OCI-LY3 (cell line): Measurements from ENCODE around the gene KRT81.

Experiments used
- H2AFZ ChIP-seq: fragments of 200-600, 300-600 bp; shearing (Covaris generic); 2 replicates; pipeline ENCODE4 v1.6.0; 2014; ENCODE audit warnings: antibody characterized with exemption, low read depth, low read length
- H3K27ac ChIP-seq: fragments of 200-600, 300-600 bp; sonication (generic); 2 replicates; pipeline ENCODE4 v1.5.1; 2014; ENCODE audit warnings: mild to moderate bottlenecking, low read length, moderate library complexity, mixed read lengths
- H3K27me3 ChIP-seq: fragments of 200-600, 300-600 bp; sonication (generic); 2 replicates; pipeline ENCODE4 v1.6.1; 2014; ENCODE audit warnings: low read depth, low read length, mixed read lengths
- H3K36me3 ChIP-seq: fragments of 200-600, 300-600 bp; sonication (generic); replicated peaks from 2 replicates; pipeline ENCODE3; 2014; ENCODE audit warnings: low read depth, low read length, mixed read lengths
- H3K4me1 ChIP-seq: fragments of 300-600, 200-600 bp; sonication (generic); 2 replicates; pipeline ENCODE4 v1.6.1; 2014; ENCODE audit warnings: low read length, mixed read lengths
- H3K4me2 ChIP-seq: fragments of 200-600, 300-600 bp; sonication (generic); 2 replicates; pipeline ENCODE4 v1.6.1; 2014; ENCODE audit warnings: low read length, mixed read lengths
- H3K4me3 ChIP-seq: fragments of 300-600, 200-600 bp; sonication (generic); 2 replicates; pipeline ENCODE4 v1.5.1; 2014; ENCODE audit warnings: antibody characterized with exemption, mild to moderate bottlenecking, low read length, moderate library complexity
- H3K79me2 ChIP-seq: fragments of 300-600, 200-600 bp; shearing (Covaris generic); 2 replicates; pipeline ENCODE4 v1.6.1; 2014; ENCODE audit warnings: mild to moderate bottlenecking, low read length, mixed read lengths
- H3K9ac ChIP-seq: fragments of 300-600, 200-600 bp; shearing (Covaris generic); 2 replicates; pipeline ENCODE4 v1.6.0; 2014; ENCODE audit warnings: mild to moderate bottlenecking, low read length, moderate library complexity
- H3K9me3 ChIP-seq: fragments of 200-600, 300-600 bp; shearing (Covaris generic); 2 replicates; pipeline ENCODE4 v1.6.1; 2014; ENCODE audit warnings: low read length, mixed read lengths; ENCODE audit not compliant: insufficient read depth
- H4K20me1 ChIP-seq: fragments of 200-600, 300-600 bp; sonication (generic); 2 replicates; pipeline ENCODE4 v1.6.1; 2016; ENCODE audit warnings: low read length, mixed read lengths; ENCODE audit not compliant: insufficient read depth
- EZH2phosphoT487 ChIP-seq: fragments of 200-600 bp; shearing (Covaris generic); IDR thresholded peaks from 2 replicates; pipeline ENCODE4 v1.6.1; 2018; ENCODE audit warnings: antibody characterized with exemption, mixed run types, low read depth
- TF ChIP-seq, protein P1 (sequence below): fragments of 200-600, 300-600 bp; sonication (generic); IDR thresholded peaks from 2 replicates; pipeline ENCODE4 v1.5.1; 2014; ENCODE audit warnings: antibody characterized with exemption, low read length, low read depth

KRT81 gene

DNA sequence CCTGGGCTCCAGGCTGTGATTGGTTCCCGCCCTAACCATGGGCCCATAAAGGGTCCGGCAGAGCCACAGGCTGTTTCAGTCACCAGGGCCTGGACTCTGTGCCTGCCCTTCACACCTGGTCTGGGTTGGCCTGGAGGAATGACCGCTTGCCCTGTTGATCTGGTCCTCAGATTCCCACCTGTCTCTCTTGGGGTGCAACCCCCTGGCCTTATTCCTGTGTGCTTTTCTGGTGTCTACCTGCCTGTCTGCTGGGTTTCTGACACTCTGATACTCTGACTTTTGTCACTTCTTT is 32.8 kb upstream of the KRT81 start:
- Histone ChIP-seq H3K4me1 (peaks cover 15% of the 10 kb centered on the region), H3K79me2 (no peaks in the 10 kb centered on the region), H2AFZ (no peak overlapping the region), H3K36me3 (no peaks in the 10 kb centered on the region), H3K9me3 (no peaks in the 10 kb centered on the region), H3K27ac (no peak overlapping the region), H3K27me3 (peaks cover 52% of the 10 kb centered on the region), H3K9ac (no peak overlapping the region), H4K20me1 (no peaks in the 10 kb centered on the region), H3K4me2 (no peak overlapping the region), H3K4me3 (no peak overlapping the region)
- TF ChIP-seq, protein P1, sequence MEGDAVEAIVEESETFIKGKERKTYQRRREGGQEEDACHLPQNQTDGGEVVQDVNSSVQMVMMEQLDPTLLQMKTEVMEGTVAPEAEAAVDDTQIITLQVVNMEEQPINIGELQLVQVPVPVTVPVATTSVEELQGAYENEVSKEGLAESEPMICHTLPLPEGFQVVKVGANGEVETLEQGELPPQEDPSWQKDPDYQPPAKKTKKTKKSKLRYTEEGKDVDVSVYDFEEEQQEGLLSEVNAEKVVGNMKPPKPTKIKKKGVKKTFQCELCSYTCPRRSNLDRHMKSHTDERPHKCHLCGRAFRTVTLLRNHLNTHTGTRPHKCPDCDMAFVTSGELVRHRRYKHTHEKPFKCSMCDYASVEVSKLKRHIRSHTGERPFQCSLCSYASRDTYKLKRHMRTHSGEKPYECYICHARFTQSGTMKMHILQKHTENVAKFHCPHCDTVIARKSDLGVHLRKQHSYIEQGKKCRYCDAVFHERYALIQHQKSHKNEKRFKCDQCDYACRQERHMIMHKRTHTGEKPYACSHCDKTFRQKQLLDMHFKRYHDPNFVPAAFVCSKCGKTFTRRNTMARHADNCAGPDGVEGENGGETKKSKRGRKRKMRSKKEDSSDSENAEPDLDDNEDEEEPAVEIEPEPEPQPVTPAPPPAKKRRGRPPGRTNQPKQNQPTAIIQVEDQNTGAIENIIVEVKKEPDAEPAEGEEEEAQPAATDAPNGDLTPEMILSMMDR = no peak
- no peak for TF ChIP-seq EZH2phosphoT487

DNA sequence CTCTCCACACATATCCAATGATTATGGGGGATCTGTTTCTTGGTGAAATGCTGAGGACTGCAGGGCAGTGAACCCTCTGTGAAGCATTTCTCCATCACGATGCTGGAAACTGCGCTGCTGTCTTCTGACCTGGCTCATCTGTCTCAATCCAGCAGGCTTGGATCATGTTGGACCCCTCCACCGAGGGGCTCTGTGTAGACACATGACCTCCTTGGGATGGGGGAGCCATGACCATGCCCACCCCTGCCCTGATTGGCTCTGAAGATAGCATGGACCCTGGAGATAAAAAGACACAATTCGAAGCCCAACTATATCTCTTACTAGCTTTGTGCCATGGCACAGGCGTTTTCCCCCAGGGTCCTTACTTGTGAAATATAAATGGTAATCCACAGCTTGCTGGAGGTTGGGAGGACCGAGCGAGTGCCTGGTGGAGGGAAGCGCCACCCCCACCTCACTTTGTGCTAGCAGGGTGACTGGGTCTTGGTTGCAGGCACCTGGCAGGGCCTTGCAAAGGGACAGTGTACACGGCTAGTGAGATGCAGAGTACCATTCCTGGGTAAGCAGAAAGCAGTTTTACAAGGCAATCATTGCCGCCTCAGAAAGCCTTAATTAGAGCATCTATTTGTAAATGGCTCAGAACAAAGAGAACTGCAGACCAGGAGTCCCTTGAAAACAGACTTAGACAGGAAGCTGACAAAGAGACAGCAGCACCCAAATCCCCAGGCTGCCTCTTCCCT is 32.2 kb upstream of the KRT81 start:
- Histone ChIP-seq H2AFZ (no peak overlapping the region), H3K4me3 (no peak overlapping the region), H3K9ac (no peak overlapping the region), H3K79me2 (no peaks in the 10 kb centered on the region), H4K20me1 (no peaks in the 10 kb centered on the region), H3K27me3 (peaks cover 52% of the 10 kb centered on the region), H3K4me2 (no peak overlapping the region), H3K27ac (no peak overlapping the region), H3K9me3 (no peaks in the 10 kb centered on the region), H3K36me3 (no peaks in the 10 kb centered on the region), H3K4me1 (peaks cover 15% of the 10 kb centered on the region)
- no peak for TF ChIP-seq EZH2phosphoT487
- TF ChIP-seq, protein P1 = no peak

DNA sequence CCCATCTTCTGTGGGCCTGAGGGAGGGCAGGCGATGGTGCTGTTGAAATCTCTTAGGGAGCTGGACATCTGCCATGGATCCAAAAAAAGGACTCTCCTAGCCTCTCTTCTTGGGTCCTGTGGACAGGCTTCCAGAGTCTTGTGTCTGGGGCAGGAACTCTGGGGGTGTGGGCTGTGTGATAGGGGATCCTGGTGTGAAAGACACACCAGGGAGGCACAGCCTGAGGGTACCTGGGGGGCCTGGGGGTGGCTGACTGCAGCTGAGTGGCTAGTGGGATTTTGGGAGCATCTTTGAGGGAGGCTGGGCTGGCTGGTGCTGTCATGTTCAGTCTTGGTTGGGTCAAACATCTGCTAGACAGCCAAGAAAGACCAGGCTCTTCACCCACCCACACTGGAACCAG is 31.7 kb upstream of the KRT81 start:
- no peaks in the 10 kb centered on the region for H4K20me1 ChIP-seq
- no peak overlapping the region for H3K9ac ChIP-seq
- H3K4me3 ChIP-seq = no peak overlapping the region
- no peaks in the 10 kb centered on the region for H3K79me2 ChIP-seq
- TF ChIP-seq, protein P1 = no peak
- TF ChIP-seq EZH2phosphoT487 = no peak
- peaks cover 12% of the 10 kb centered on the region for H3K4me1 ChIP-seq
- no peaks in the 10 kb centered on the region for H3K36me3 ChIP-seq
- H3K27me3 ChIP-seq = peaks cover 52% of the 10 kb centered on the region
- no peak overlapping the region for H3K4me2 ChIP-seq
- no peak overlapping the region for H2AFZ ChIP-seq
- no peak overlapping the region for H3K27ac ChIP-seq
- H3K9me3 ChIP-seq = no peaks in the 10 kb centered on the region

DNA sequence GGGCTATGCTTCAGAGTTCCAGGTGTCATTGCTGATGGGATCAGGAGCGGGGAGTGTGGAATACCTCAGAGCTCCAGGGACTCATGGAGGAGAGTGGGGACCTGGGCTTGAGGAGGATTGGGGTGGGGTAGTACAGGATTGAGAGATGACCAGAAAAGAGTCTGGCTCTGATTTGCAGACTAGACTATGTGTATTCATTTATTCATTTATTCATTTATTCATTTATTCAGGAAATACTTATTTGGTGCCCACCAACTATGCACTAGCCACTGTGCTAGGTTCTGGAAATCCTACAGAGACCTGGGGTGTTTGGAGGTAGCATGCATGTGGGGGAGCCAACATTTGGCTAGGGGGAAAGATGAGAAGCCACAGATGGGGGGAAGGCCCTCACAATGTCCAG is 30.7 kb upstream of the KRT81 start:
- Histone ChIP-seq H3K27me3 (peaks cover 52% of the 10 kb centered on the region), H3K4me3 (no peak overlapping the region), H3K36me3 (no peaks in the 10 kb centered on the region), H3K4me1 (peaks cover 4% of the 10 kb centered on the region), H3K27ac (no peak overlapping the region), H3K9me3 (no peaks in the 10 kb centered on the region), H3K79me2 (no peaks in the 10 kb centered on the region), H4K20me1 (no peaks in the 10 kb centered on the region), H2AFZ (no peak overlapping the region), H3K9ac (no peak overlapping the region), H3K4me2 (no peak overlapping the region)
- TF ChIP-seq EZH2phosphoT487 = no peak
- TF ChIP-seq, protein P1 = no peak
